Brain microvascular endothelial cell (primary cell): ENCODE measurements around the gene GALR2.
"Not testable (repeated sequence)": the region's sequence is repeated elsewhere in the genome, so short reads cannot be mapped to it uniquely, and the experiment has no call there.

ENCODE experiments used
- DNase-seq: peaks from one replicate; pipeline ENCODE4 v3.0.0-alpha.2; 2020
- H3K27ac ChIP-seq: fragments of 250-450 bp; sonication (Bioruptor Pico); 2 replicates; pipeline ENCODE4 v1.5.1; 2020; ENCODE audit warnings: mild to moderate bottlenecking, moderate library complexity
- H3K27me3 ChIP-seq: fragments of 250-450 bp; sonication (Bioruptor Pico); replicated peaks from 2 replicates; pipeline ENCODE4 v1.5.1; 2020; ENCODE audit warnings: mild to moderate bottlenecking
- H3K36me3 ChIP-seq: fragments of 250-450 bp; sonication (Bioruptor Pico); replicated peaks from 2 replicates; pipeline ENCODE4 v1.5.1; 2020; ENCODE audit warnings: mild to moderate bottlenecking
- H3K4me3 ChIP-seq: 2 replicates; pipeline ENCODE4 v1.5.1; 2011; ENCODE audit warnings: low read depth, mild to moderate bottlenecking, control low read depth, low read length, moderate library complexity
- in situ Hi-C: cut with HindIII; loops from 2 replicates; pipeline ENCODE4 v1.10.0; 2017; ENCODE audit warnings: low sequenced_read_pairs, low pct_ligation_motif_present
- TF ChIP-seq, protein P1 (sequence below): IDR thresholded peaks from 2 replicates; pipeline ENCODE4 v1.5.1; 2011; ENCODE audit warnings: low read depth, mild to moderate bottlenecking, moderate library complexity, low read length, control low read depth, inconsistent platforms; ENCODE audit errors: missing control alignments

Gene GALR2

DNA sequence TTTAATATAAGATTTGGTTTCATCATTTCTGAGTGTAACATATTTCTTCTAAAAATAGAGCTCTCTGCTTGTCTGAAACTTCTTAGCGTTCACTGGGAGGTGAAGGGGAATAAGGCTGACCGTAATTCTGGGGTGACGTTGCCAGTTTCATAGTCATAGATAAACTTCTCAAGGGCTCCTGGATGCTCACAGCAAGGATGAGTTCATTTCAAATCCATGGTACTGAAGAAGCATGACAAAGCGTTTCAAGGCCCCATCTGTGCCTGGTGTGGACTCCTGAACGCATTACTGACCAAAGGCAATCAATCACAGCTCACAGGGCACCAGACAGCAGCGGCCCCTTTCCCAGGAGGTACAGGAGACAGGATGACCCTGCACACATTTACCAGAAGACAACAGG lies 35.5 kb upstream of the GALR2 start:
- Histone ChIP-seq H3K27ac (no peak overlapping the region), H3K36me3 (peaks cover 61% of the 10 kb centered on the region), H3K4me3 (no peak overlapping the region), H3K27me3 (no peaks in the 10 kb centered on the region)
- TF ChIP-seq, protein P1, sequence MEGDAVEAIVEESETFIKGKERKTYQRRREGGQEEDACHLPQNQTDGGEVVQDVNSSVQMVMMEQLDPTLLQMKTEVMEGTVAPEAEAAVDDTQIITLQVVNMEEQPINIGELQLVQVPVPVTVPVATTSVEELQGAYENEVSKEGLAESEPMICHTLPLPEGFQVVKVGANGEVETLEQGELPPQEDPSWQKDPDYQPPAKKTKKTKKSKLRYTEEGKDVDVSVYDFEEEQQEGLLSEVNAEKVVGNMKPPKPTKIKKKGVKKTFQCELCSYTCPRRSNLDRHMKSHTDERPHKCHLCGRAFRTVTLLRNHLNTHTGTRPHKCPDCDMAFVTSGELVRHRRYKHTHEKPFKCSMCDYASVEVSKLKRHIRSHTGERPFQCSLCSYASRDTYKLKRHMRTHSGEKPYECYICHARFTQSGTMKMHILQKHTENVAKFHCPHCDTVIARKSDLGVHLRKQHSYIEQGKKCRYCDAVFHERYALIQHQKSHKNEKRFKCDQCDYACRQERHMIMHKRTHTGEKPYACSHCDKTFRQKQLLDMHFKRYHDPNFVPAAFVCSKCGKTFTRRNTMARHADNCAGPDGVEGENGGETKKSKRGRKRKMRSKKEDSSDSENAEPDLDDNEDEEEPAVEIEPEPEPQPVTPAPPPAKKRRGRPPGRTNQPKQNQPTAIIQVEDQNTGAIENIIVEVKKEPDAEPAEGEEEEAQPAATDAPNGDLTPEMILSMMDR = no peak
- DNase-seq = no peak
- in situ Hi-C loops = no loop called here

DNA sequence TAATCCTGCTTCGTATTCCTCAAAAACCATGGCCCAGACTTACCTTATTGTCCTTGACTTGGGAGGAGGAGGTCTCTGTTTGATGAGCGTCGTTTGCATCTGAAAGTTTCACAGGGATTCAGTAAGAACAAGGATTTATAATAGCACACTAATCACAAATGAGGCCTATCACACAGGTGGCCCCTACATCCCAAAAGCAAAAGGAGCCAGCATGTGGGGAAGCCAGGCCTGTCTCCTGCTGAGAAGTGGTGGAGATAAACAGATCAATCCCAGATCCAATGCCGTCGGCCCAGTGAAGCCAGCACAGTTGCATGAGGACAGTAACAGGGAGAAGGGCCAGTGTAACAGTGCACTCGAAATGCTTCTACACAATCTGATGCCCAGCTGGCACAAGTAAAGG lies 34.2 kb upstream of the GALR2 start:
- DNase-seq = no peak
- H3K4me3 ChIP-seq = no peak overlapping the region
- peaks cover 71% of the 10 kb centered on the region for H3K36me3 ChIP-seq
- TF ChIP-seq, protein P1 = no peak
- H3K27me3 ChIP-seq = no peaks in the 10 kb centered on the region
- in situ Hi-C loops = no loop called here
- no peak overlapping the region for H3K27ac ChIP-seq

DNA sequence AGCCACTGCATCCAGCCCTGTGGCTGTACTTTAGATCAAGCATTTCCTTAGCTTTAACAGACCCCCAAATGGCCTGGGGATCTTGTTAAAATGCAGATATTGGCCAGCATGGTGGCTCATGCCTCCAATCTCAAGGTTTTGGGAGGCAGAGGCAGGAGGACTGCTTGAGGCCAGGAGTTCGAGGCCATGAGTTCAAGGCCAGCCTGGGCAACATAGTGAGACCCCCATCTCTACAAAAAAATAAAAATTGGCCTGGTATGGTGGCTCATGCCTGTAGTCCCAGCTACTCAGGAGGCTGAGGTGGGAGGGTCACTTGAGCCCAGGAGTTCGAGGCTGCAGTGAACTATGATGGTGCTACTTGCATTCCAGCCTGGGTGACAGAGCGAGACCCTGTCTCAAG lies 31.7 kb upstream of the GALR2 start:
- H3K36me3 ChIP-seq = peaks cover 89% of the 10 kb centered on the region
- in situ Hi-C loops, DNase-seq, H3K4me3 ChIP-seq, H3K27ac ChIP-seq, H3K27me3 ChIP-seq: not testable (repeated sequence)

DNA sequence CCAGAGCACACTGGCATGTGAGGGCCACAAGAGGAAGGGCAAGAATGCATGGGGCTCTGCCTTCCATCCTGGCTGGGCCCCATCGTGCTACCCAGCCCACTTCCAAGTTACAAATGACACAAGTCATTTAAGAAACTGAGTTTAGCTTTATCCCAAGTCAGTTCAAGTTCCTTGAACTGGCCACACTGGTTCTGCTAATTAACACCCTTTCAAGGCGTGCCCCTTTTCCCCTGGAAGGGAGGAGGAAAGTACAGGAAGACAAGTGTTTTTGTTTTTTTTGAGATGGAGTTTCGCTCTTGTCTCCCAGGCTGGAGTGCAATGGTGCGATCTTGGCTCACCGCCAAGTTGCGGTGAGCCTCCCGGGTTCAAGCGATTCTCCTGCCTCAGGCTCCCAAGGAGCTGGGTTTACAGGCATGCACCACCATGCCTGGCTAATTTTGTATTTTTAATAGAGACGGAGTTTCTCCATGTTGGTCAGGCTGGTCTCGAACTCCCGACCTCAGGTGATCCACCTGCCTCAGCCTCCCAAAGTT lies 30.0 kb upstream of the GALR2 start:
- H3K4me3 ChIP-seq, H3K27ac ChIP-seq, DNase-seq, H3K27me3 ChIP-seq, in situ Hi-C loops: not testable (repeated sequence)
- peaks cover 77% of the 10 kb centered on the region for H3K36me3 ChIP-seq

DNA sequence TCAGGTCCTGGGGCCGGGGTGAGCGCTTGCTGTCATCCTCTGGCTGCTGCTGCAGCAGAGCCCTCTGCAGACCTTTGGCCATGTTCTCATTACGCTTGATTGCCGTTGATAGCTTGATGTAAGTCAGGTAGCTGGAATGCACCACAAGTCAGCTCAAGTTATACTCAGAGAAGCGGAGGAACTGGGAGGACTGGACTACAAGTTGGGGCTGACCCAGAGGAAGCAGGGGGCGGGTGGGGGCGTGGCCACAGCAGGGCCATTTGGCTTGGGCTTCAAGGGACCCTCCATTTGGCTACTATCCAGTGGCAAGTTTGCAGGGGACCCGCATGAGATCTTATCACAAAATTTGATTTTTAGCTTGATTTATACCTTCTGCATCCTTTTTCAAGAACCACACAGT lies 28.5 kb upstream of the GALR2 start:
- Histone ChIP-seq H3K4me3 (no peak overlapping the region), H3K36me3 (peaks cover 70% of the 10 kb centered on the region), H3K27me3 (no peaks in the 10 kb centered on the region), H3K27ac (no peak overlapping the region)
- TF ChIP-seq, protein P1 = no peak
- in situ Hi-C loops = no loop called here
- DNase-seq = no peak

DNA sequence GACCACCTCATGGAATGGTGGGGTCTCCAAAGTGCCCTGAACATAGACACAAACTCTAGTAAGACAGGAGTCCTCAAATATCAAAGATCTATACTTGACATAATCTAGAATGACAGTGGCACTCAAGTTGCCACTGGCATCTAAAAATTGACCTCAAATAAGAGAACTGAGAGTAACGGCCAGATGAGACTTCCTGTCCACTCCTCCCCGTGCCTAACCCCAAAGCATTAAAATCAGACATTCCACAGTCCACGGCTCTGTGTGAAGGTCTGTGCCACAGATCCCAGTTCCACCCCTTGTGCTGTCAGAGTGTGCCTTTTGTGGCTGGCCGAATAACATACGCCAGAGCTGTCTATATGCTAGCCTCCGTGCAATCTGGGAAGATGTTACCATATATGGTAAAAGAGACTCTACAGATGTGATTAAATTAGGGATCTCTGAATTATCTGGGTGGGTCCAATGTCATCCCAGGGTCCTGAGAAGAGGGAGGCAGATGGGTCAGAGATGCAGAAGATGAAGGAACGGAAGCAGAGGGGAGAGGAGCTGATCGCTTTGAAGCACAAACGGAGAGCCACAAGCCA lies 26.5 kb upstream of the GALR2 start:
- peak overlapping the region; percentile 77 for H3K27ac ChIP-seq
- in situ Hi-C loops = no loop called here
- no peak overlapping the region for H3K4me3 ChIP-seq
- DNase-seq = peak; percentile 24
- peaks cover 60% of the 10 kb centered on the region for H3K36me3 ChIP-seq
- H3K27me3 ChIP-seq = no peaks in the 10 kb centered on the region
- TF ChIP-seq, protein P1 = no peak

DNA sequence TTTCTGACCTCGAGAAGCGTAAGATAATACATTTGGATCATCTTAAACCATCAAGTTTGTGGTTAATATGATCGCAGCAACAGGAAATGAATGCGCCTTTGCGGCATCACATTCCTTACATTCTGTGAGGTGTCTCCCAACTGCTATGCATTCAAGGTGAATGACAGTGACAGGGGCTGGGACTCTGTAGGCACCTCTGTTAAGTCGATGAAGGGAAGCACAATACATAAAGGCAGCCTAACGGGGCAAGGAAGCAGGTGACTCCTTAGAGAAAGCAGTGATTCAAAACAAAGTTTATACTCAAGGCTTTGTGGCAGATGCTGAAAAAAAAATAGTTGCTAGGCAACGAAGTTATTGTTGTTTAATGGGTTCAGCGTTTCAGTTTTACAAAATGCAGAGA lies 25.9 kb upstream of the GALR2 start:
- Histone ChIP-seq H3K27ac (peak overlapping the region; percentile 77), H3K27me3 (no peaks in the 10 kb centered on the region), H3K36me3 (peaks cover 57% of the 10 kb centered on the region), H3K4me3 (no peak overlapping the region)
- peak; percentile 86 for DNase-seq
- TF ChIP-seq, protein P1 = no peak
- in situ Hi-C loops = no loop called here
